ENCODE measurements around the gene CERCAM. TPM values are rescaled to one million over a fixed set of nuclear protein-coding genes. Genes with fewer than 3 reads are reported as not detected.
A peak's percentile ranks its signal among the peaks of the same experiment; 100 is the strongest.
"Not testable (repeated sequence)": the region's sequence is repeated elsewhere in the genome, so short reads cannot be mapped to it uniquely, and the experiment has no call there.

CERCAM gene
- total and polyA plus RNA-seq, 4 donors, result 1.1 to 2.9 (median 1.8) TPM

- Histone ChIP-seq H3K36me3 (ENCODE audit: control insufficient read depth in 4 of 4, insufficient read depth in 3 of 4, low read depth in 1 of 4, low read length in 3 of 4) (no peaks in the 10 kb centered on the region), H3K4me3 (ENCODE audit: low read depth in 1 of 3, low read length in 3 of 3) (peak overlapping the region; percentile 36 to 91 (median 69)), H3K4me1 (ENCODE audit: control insufficient read depth in 4 of 4, insufficient read depth in 4 of 4, low read length in 3 of 4) (peaks cover 2 to 23% (median 12%) of the 10 kb centered on the region in 4 donors), H3K27ac (ENCODE audit: low read depth in 1 of 2, low read length in 2 of 2) (no peak overlapping the region), H3K9me3 (ENCODE audit: control insufficient read depth in 4 of 4, low read length in 3 of 4) (no peaks in the 10 kb centered on the region), H3K27me3 (ENCODE audit: control insufficient read depth in 4 of 4, insufficient read depth in 4 of 4, low read length in 3 of 4) (peaks cover 0 to 7% (median 3%) of the 10 kb centered on the region in 4 donors), H3K9ac (ENCODE audit: low read depth in 1 of 2, low read length in 2 of 2) (no peak overlapping the region)
- DNase-seq (ENCODE audit: low spot score), result peak; percentile 69
- TF ChIP-seq HNF4G (IDR thresholded peaks at IDR 0.05) (no peak), FOXA1 (IDR thresholded peaks at IDR 0.05) (no peak), RAD21 (IDR thresholded peaks at IDR 0.05) (peak; percentile 26 to 54), ZBTB33 (IDR thresholded peaks at IDR 0.05) (no peak)
- TF ChIP-seq, protein P1, sequence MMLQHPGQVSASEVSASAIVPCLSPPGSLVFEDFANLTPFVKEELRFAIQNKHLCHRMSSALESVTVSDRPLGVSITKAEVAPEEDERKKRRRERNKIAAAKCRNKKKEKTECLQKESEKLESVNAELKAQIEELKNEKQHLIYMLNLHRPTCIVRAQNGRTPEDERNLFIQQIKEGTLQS (IDR thresholded peaks at IDR 0.05), result no peak
- TF ChIP-seq, protein P2, sequence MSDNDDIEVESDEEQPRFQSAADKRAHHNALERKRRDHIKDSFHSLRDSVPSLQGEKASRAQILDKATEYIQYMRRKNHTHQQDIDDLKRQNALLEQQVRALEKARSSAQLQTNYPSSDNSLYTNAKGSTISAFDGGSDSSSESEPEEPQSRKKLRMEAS (IDR thresholded peaks at IDR 0.05), result no peak
- TF ChIP-seq, protein P3, sequence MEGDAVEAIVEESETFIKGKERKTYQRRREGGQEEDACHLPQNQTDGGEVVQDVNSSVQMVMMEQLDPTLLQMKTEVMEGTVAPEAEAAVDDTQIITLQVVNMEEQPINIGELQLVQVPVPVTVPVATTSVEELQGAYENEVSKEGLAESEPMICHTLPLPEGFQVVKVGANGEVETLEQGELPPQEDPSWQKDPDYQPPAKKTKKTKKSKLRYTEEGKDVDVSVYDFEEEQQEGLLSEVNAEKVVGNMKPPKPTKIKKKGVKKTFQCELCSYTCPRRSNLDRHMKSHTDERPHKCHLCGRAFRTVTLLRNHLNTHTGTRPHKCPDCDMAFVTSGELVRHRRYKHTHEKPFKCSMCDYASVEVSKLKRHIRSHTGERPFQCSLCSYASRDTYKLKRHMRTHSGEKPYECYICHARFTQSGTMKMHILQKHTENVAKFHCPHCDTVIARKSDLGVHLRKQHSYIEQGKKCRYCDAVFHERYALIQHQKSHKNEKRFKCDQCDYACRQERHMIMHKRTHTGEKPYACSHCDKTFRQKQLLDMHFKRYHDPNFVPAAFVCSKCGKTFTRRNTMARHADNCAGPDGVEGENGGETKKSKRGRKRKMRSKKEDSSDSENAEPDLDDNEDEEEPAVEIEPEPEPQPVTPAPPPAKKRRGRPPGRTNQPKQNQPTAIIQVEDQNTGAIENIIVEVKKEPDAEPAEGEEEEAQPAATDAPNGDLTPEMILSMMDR (IDR thresholded peaks at IDR 0.05; ENCODE audit: low read depth, low read length, missing input control), result peak; percentile 52
- under 1% methylated on average over 59 of the region's 59 CpGs for WGBS
These were observed 502 bp upstream of the CERCAM start for GRCh38 chr9:128420060-128420650.

- TF ChIP-seq ZBTB33 (IDR thresholded peaks at IDR 0.05), result no peak
- no peak for TF ChIP-seq FOXA2 (IDR thresholded peaks at IDR 0.05)
- TF ChIP-seq RXRA (IDR thresholded peaks at IDR 0.05), result no peak
- H3K27ac ChIP-seq (ENCODE audit: low read depth in 1 of 2, low read length in 2 of 2), result no peak overlapping the region
These were observed 882 bp downstream of the CERCAM start for GRCh38 chr9:128421482-128421996.

GRCh38 chr9:128422022-128422782 is 1.5 kb downstream of the CERCAM start:
- H3K9ac ChIP-seq (ENCODE audit: low read depth in 1 of 2, low read length in 2 of 2); H3K27me3 ChIP-seq (ENCODE audit: control insufficient read depth in 4 of 4, insufficient read depth in 4 of 4, low read length in 3 of 4); H3K9me3 ChIP-seq (ENCODE audit: control insufficient read depth in 4 of 4, low read length in 3 of 4); DNase-seq (ENCODE audit: low spot score); H3K27ac ChIP-seq (ENCODE audit: low read depth in 1 of 2, low read length in 2 of 2); H3K36me3 ChIP-seq (ENCODE audit: control insufficient read depth in 4 of 4, insufficient read depth in 3 of 4, low read depth in 1 of 4, low read length in 3 of 4); H3K4me3 ChIP-seq (ENCODE audit: low read depth in 1 of 3, low read length in 3 of 3): not testable (repeated sequence)
- 87% methylated on average over 13 of the region's 13 CpGs for WGBS
- H3K4me1 ChIP-seq (ENCODE audit: control insufficient read depth in 4 of 4, insufficient read depth in 4 of 4, low read length in 3 of 4), result peaks cover 2 to 23% (median 12%) of the 10 kb centered on the region in 4 donors

More at GRCh38 chr9:128421482-128421996, 882 bp downstream of the CERCAM start:
- DNase-seq (ENCODE audit: low spot score), result no peak
- Histone ChIP-seq H3K9me3 (ENCODE audit: control insufficient read depth in 4 of 4, low read length in 3 of 4) (no peaks in the 10 kb centered on the region), H3K36me3 (ENCODE audit: control insufficient read depth in 4 of 4, insufficient read depth in 3 of 4, low read depth in 1 of 4, low read length in 3 of 4) (no peaks in the 10 kb centered on the region), H3K4me3 (ENCODE audit: low read depth in 1 of 3, low read length in 3 of 3) (peak overlapping the region in 1 of 3 donors; percentile 91), H3K9ac (ENCODE audit: low read depth in 1 of 2, low read length in 2 of 2) (no peak overlapping the region), H3K4me1 (ENCODE audit: control insufficient read depth in 4 of 4, insufficient read depth in 4 of 4, low read length in 3 of 4) (peaks cover 2 to 23% (median 12%) of the 10 kb centered on the region in 4 donors), H3K27me3 (ENCODE audit: control insufficient read depth in 4 of 4, insufficient read depth in 4 of 4, low read length in 3 of 4) (peaks cover 0 to 6% (median 2%) of the 10 kb centered on the region in 4 donors)
- WGBS, result 62% methylated on average over 11 of the region's 11 CpGs

All from liver (tissue), 9 donors.